H1 (cell line): ENCODE measurements around the gene ANAPC16. TPM values are rescaled to one million over a fixed set of nuclear protein-coding genes. Genes with fewer than 3 reads are reported as not detected.

Experiments
- CBX8 ChIP-seq: fragments of 300-800, 300-1000 bp; sonication (generic); IDR thresholded peaks from 2 replicates; pipeline ENCODE4 v1.7.1; 2016; ENCODE audit warnings: low read depth, low read length, borderline replicate concordance
- CEBPB ChIP-seq: IDR thresholded peaks from 2 replicates; pipeline ENCODE4 v1.6.1; 2012; ENCODE audit warnings: low read depth, low read length
- CHD7 ChIP-seq: fragments of 300-600 bp; sonication (generic); IDR thresholded peaks from 2 replicates; pipeline ENCODE4 v1.7.1; 2012; ENCODE audit warnings: low read length, moderate library complexity, mild to moderate bottlenecking, inconsistent platforms; ENCODE audit not compliant: insufficient replicate concordance
- EGR1 ChIP-seq: IDR thresholded peaks from 2 replicates; pipeline ENCODE4 v1.6.1; 2011; ENCODE audit warnings: low read depth, low read length, borderline replicate concordance
- JUND ChIP-seq: IDR thresholded peaks from 2 replicates; pipeline ENCODE4 v1.6.1; 2011; ENCODE audit warnings: mild to moderate bottlenecking, improper control_type of control experiment, low read length
- POLR2A ChIP-seq, 2 experiments: IDR thresholded peaks; 1 replicate in 1 of 2; 2 replicates in 1 of 2; pipeline ENCODE4 v1.6.1; 2011; ENCODE audit warnings: low read depth in 2 of 2, low read length in 2 of 2, mild to moderate bottlenecking in 2 of 2; ENCODE audit errors: control extremely low read depth in 1 of 2
- RFX5 ChIP-seq: IDR thresholded peaks from 2 replicates; pipeline ENCODE4 v1.6.1; 2011; ENCODE audit warnings: low read depth, low read length, improper control_type of control experiment, borderline replicate concordance
- RXRA ChIP-seq: IDR thresholded peaks from 2 replicates; pipeline ENCODE4 v1.6.1; 2011; ENCODE audit warnings: low read depth, mild to moderate bottlenecking, low read length, moderate library complexity; ENCODE audit not compliant: insufficient read depth
- TAF7 ChIP-seq: optimal IDR thresholded peaks from 2 replicates; pipeline ENCODE3; 2011; ENCODE audit warnings: low read depth, mild to moderate bottlenecking, inconsistent platforms, low read length, moderate library complexity, borderline replicate concordance
- TCF12 ChIP-seq: IDR thresholded peaks from 2 replicates; pipeline ENCODE4 v1.6.1; 2011; ENCODE audit warnings: low read depth, mild to moderate bottlenecking, low read length
- TEAD4 ChIP-seq: IDR thresholded peaks from 2 replicates; pipeline ENCODE4 v1.6.1; 2012; ENCODE audit warnings: low read depth, low read length, inconsistent platforms, mixed read lengths
- YY1 ChIP-seq: IDR thresholded peaks from 2 replicates; pipeline ENCODE4 v1.6.1; 2011; ENCODE audit warnings: low read depth, mild to moderate bottlenecking, low read length
- polyA plus RNA-seq, 7 experiments: library from polyadenylated mRNA; depleted of rRNA in 3 of 7; stranded (reverse) in 5 of 7; unstranded in 2 of 7; fragments of >200 nt in 5 of 7; fragments of 200-250 nt in 2 of 7; gene quantifications; 1 replicate in 5 of 7; 2 replicates in 1 of 7; 4 replicates in 1 of 7; pipeline versions ENCODE4 v1.2.1 to v1.2.3, GENCODE V29; 2011 to 2013; ENCODE audit warnings: missing spikeins in 2 of 7, mixed read lengths in 2 of 7
- total RNA-seq: library from RNA; stranded (reverse); fragmentation: NEBNext Ultra II Directional; extraction: Animal tissue kit (Norgen Biotek cat#: 25700); gene quantifications from 2 replicates; pipeline ENCODE4 v1.2.1, GENCODE V29; 2021

ANAPC16 gene
- total and polyA plus RNA-seq, 2 of the 8 experiments (the other 6 are each of a cell fraction or from before 2014, with no cell fraction given), result 53.1 to 57.4 TPM

GRCh38 chr10:72239409-72239808 is 23.6 kb downstream of the ANAPC16 start (continued):
- TF ChIP-seq CHD7, result no peak
- TF ChIP-seq POLR2A (IDR thresholded peaks at IDR 0.05; ENCODE audit: control extremely low read depth in 1 of 2, low read depth in 2 of 2, low read length in 2 of 2), result no peak
- no peak for TF ChIP-seq JUND
- no peak for TF ChIP-seq YY1
- TF ChIP-seq TCF12, result no peak
- no peak for TF ChIP-seq RXRA
- TF ChIP-seq TAF7, result no peak
- TF ChIP-seq TEAD4, result no peak
- TF ChIP-seq CEBPB, result no peak
- TF ChIP-seq RFX5, result no peak
- TF ChIP-seq CBX8, result no peak
- TF ChIP-seq EGR1, result no peak
- TF ChIP-seq, all 59 proteins: peak for 0
